Measurements from ENCODE around the gene IRX4.

The IRX4 gene

GRCh38 chr5:1852324-1852947, 30.3 kb downstream of the IRX4 start:
- H3K4me3 ChIP-seq (ENCODE audit: low read length, poor library complexity, severe bottlenecking), result no peak overlapping the region
- no peaks in the 10 kb centered on the region for H3F3A ChIP-seq (ENCODE audit: low read depth)
- no peak overlapping the region for H3K4me2 ChIP-seq (ENCODE audit: low read depth, low read length, poor library complexity, severe bottlenecking)
- no peaks in the 10 kb centered on the region for H3K27me3 ChIP-seq (ENCODE audit: insufficient read depth, low read length, poor library complexity, severe bottlenecking)
- H4K20me1 ChIP-seq (ENCODE audit: insufficient read depth, low read length, poor library complexity, severe bottlenecking), result no peaks in the 10 kb centered on the region
- H3K4me1 ChIP-seq (ENCODE audit: insufficient read depth, low read length, poor library complexity, severe bottlenecking), result no peaks in the 10 kb centered on the region
- H3K9ac ChIP-seq (ENCODE audit: low read depth, low read length, poor library complexity, severe bottlenecking), result no peak overlapping the region
- TF ChIP-seq EZH2phosphoT487 (IDR thresholded peaks at IDR 0.05; ENCODE audit: borderline replicate concordance), result no peak
- TF ChIP-seq CTCF (conservative IDR thresholded peaks at IDR 0.05; ENCODE audit: low read length), result no peak
- H3K36me3 ChIP-seq (ENCODE audit: insufficient read depth, low read length), result no peaks in the 10 kb centered on the region
- H3K79me2 ChIP-seq (ENCODE audit: insufficient read depth, low read length), result no peaks in the 10 kb centered on the region
- H3K9me2 ChIP-seq (replicated peaks; ENCODE audit: low read depth, low read length), result no peaks in the 10 kb centered on the region
- H3K9me3 ChIP-seq (ENCODE audit: insufficient read depth, low read depth, low read length), result no peaks in the 10 kb centered on the region; the same call in 1 of the 2 replicates
- no peak overlapping the region for H2AFZ ChIP-seq (ENCODE audit: low read length)

- Histone ChIP-seq H3K4me2 (ENCODE audit: low read depth, low read length, poor library complexity, severe bottlenecking) (no peak overlapping the region), H3K27me3 (ENCODE audit: insufficient read depth, low read length, poor library complexity, severe bottlenecking) (no peaks in the 10 kb centered on the region), H3K79me2 (ENCODE audit: insufficient read depth, low read length) (no peaks in the 10 kb centered on the region), H4K20me1 (ENCODE audit: insufficient read depth, low read length, poor library complexity, severe bottlenecking) (no peaks in the 10 kb centered on the region), H3K36me3 (ENCODE audit: insufficient read depth, low read length) (no peaks in the 10 kb centered on the region), H2AFZ (ENCODE audit: low read length) (no peak overlapping the region), H3F3A (ENCODE audit: low read depth) (no peaks in the 10 kb centered on the region), H3K9me3 (ENCODE audit: insufficient read depth, low read depth, low read length) (no peaks in the 10 kb centered on the region), H3K4me3 (ENCODE audit: low read length, poor library complexity, severe bottlenecking) (no peak overlapping the region), H3K9me2 (replicated peaks; ENCODE audit: low read depth, low read length) (no peaks in the 10 kb centered on the region), H3K4me1 (ENCODE audit: insufficient read depth, low read length, poor library complexity, severe bottlenecking) (no peaks in the 10 kb centered on the region), H3K9ac (ENCODE audit: low read depth, low read length, poor library complexity, severe bottlenecking) (no peak overlapping the region)
- TF ChIP-seq CTCF (conservative IDR thresholded peaks at IDR 0.05; ENCODE audit: low read length) (no peak), EZH2phosphoT487 (IDR thresholded peaks at IDR 0.05; ENCODE audit: borderline replicate concordance) (no peak)
Measured at GRCh38 chr5:1851290-1851934, 31.3 kb downstream of the IRX4 start.

GRCh38 chr5:1850324-1851154, 32.2 kb downstream of the IRX4 start:
- Histone ChIP-seq H3K4me3 (ENCODE audit: low read length, poor library complexity, severe bottlenecking) (no peak overlapping the region), H3K27me3 (ENCODE audit: insufficient read depth, low read length, poor library complexity, severe bottlenecking) (no peaks in the 10 kb centered on the region), H3K9me2 (replicated peaks; ENCODE audit: low read depth, low read length) (no peaks in the 10 kb centered on the region), H3K4me1 (ENCODE audit: insufficient read depth, low read length, poor library complexity, severe bottlenecking) (no peaks in the 10 kb centered on the region), H3K9ac (ENCODE audit: low read depth, low read length, poor library complexity, severe bottlenecking) (no peak overlapping the region), H2AFZ (ENCODE audit: low read length) (no peak overlapping the region), H4K20me1 (ENCODE audit: insufficient read depth, low read length, poor library complexity, severe bottlenecking) (no peaks in the 10 kb centered on the region), H3K9me3 (ENCODE audit: insufficient read depth, low read depth, low read length) (no peaks in the 10 kb centered on the region), H3K79me2 (ENCODE audit: insufficient read depth, low read length) (no peaks in the 10 kb centered on the region), H3K4me2 (ENCODE audit: low read depth, low read length, poor library complexity, severe bottlenecking) (no peak overlapping the region), H3K36me3 (ENCODE audit: insufficient read depth, low read length) (no peaks in the 10 kb centered on the region), H3F3A (ENCODE audit: low read depth) (no peaks in the 10 kb centered on the region)
- no peak for TF ChIP-seq CTCF (conservative IDR thresholded peaks at IDR 0.05; ENCODE audit: low read length)
- no peak for TF ChIP-seq EZH2phosphoT487 (IDR thresholded peaks at IDR 0.05; ENCODE audit: borderline replicate concordance)

Measured in Loucy (cell line).